PC-3 (cell line): ENCODE data around the gene MMP7. TPM values are rescaled to one million over a fixed set of nuclear protein-coding genes. Genes with fewer than 3 reads are reported as not detected.

Experiments
- ATAC-seq: fragments of 200-7000 bp; cut with Tn5 transposase; 2 replicates; pipeline ENCODE4 v1.9.1; 2020; ENCODE audit warnings: mild to moderate bottlenecking, moderate library complexity
- BruUV-seq: library from RNA; stranded (reverse); fragments of 400-500 nt; replicated peaks from 2 replicates; lab custom pipeline; 2021; lab: Mats Ljungman, UMichigan
- CTCF ChIA-PET: fragments of 300-600 bp; sonication (Branson Sonifier 250); formaldehyde crosslinking; loops from one replicate; lab custom pipeline; 2022; ENCODE audit warnings: antibody characterized with exemption; lab: Charles Lee
- POLR2A ChIA-PET: fragments of 300-600 bp; sonication (Branson Sonifier 250); formaldehyde crosslinking; loops from one replicate; lab custom pipeline; 2022; ENCODE audit warnings: antibody characterized with exemption; ENCODE audit not compliant: unreplicated experiment; lab: Charles Lee
- DNase-seq: peaks from one replicate; pipeline ENCODE4 v3.0.0-alpha.2; 2015
- H2AFZ ChIP-seq: fragments of 300-600 bp; sonication (generic); 2 replicates; pipeline ENCODE4 v1.6.0; 2016; ENCODE audit warnings: antibody characterized with exemption, low read length
- H3F3A ChIP-seq: fragments of 300-600 bp; sonication (generic); one replicate; pipeline ENCODE4 v1.6.0; 2017; ENCODE audit warnings: antibody characterized with exemption, low read length, control low read depth, mild to moderate bottlenecking; ENCODE audit not compliant: unreplicated experiment
- H3K27ac ChIP-seq: fragments of 300-600 bp; sonication (generic); 2 replicates; pipeline ENCODE4 v1.5.1; 2016; ENCODE audit warnings: mild to moderate bottlenecking, low read length
- H3K27me3 ChIP-seq: fragments of 300-600 bp; sonication (generic); 2 replicates; pipeline ENCODE4 v1.6.1; 2016; ENCODE audit warnings: low read length, mixed read lengths
- H3K36me3 ChIP-seq: fragments of 300-600 bp; sonication (generic); 2 replicates; pipeline ENCODE4 v1.6.1; 2016; ENCODE audit warnings: low read depth, mixed run types, low read length, mixed read lengths
- H3K4me1 ChIP-seq: fragments of 300-600 bp; sonication (generic); 2 replicates; pipeline ENCODE4 v1.5.1; 2016; ENCODE audit warnings: low read length; ENCODE audit not compliant: insufficient read depth
- H3K4me2 ChIP-seq: fragments of 300-600 bp; sonication (generic); 2 replicates; pipeline ENCODE4 v1.6.0; 2016; ENCODE audit warnings: low read length
- H3K4me3 ChIP-seq: fragments of 300-600 bp; sonication (generic); 2 replicates; pipeline ENCODE4 v1.5.1; 2016; ENCODE audit warnings: mild to moderate bottlenecking, low read length, mixed read lengths
- H3K79me2 ChIP-seq: fragments of 300-600 bp; sonication (generic); 2 replicates; pipeline ENCODE4 v1.6.1; 2017; ENCODE audit warnings: low read length, mixed read lengths
- H3K9ac ChIP-seq: fragments of 300-600 bp; sonication (generic); 2 replicates; pipeline ENCODE4 v1.6.0; 2016; ENCODE audit warnings: mild to moderate bottlenecking, low read length
- H3K9me2 ChIP-seq: fragments of 300-600 bp; sonication (generic); replicated peaks from 2 replicates; pipeline ENCODE4 v1.6.1; 2016; ENCODE audit warnings: mixed run types, low read length, mixed read lengths
- H3K9me3 ChIP-seq: fragments of 300-600 bp; sonication (generic); 2 replicates; pipeline ENCODE4 v1.6.1; 2016; ENCODE audit warnings: low read length, mixed read lengths
- H4K20me1 ChIP-seq: fragments of 300-600 bp; sonication (generic); 2 replicates; pipeline ENCODE4 v1.6.1; 2016; ENCODE audit warnings: low read length, mixed read lengths
- CTCF ChIP-seq: fragments of 300-600 bp; sonication (generic); conservative IDR thresholded peaks from 2 replicates; pipeline ENCODE4 v1.5.1; 2017; ENCODE audit warnings: antibody characterized with exemption, low read depth, mild to moderate bottlenecking, low read length
- EZH2 ChIP-seq: fragments of 300-600 bp; sonication (generic); IDR thresholded peaks from one replicate; pipeline ENCODE4 v1.6.1; 2017; ENCODE audit warnings: antibody characterized with exemption, mild to moderate bottlenecking, low read length; ENCODE audit not compliant: unreplicated experiment
- EZH2phosphoT487 ChIP-seq: fragments of 300-600 bp; sonication (generic); IDR thresholded peaks from 2 replicates; pipeline ENCODE4 v1.6.1; 2018; ENCODE audit warnings: mild to moderate bottlenecking, antibody characterized with exemption, low read length, borderline replicate concordance
- intact Hi-C: fragments of 100-400 bp; cut with micrococcal nuclease; formaldehyde crosslinking; loops from 2 replicates; pipeline ENCODE4 v1.9.0; 2023
- total RNA-seq: library from RNA; depleted of rRNA; stranded (reverse); fragments of >200 nt; gene quantifications from 2 replicates; pipeline ENCODE4 v1.2.3, GENCODE V29; 2014

Gene MMP7
- total RNA-seq, 1 experiment from 2014 or later = 0.18 TPM

GRCh38 chr11:102482433-102482832 lies 48.1 kb downstream of the MMP7 start:
- Histone ChIP-seq H3K4me2 (no peak overlapping the region), H3K36me3 (no peaks in the 10 kb centered on the region), H3K9me2 (no peaks in the 10 kb centered on the region), H3K79me2 (no peaks in the 10 kb centered on the region), H4K20me1 (no peaks in the 10 kb centered on the region), H3K27me3 (no peaks in the 10 kb centered on the region), H3K9me3 (no peaks in the 10 kb centered on the region), H2AFZ (no peak overlapping the region), H3K4me3 (no peak overlapping the region), H3K4me1 (peaks cover 12% of the 10 kb centered on the region), H3K9ac (no peak overlapping the region), H3K27ac (no peak overlapping the region), H3F3A (no peaks in the 10 kb centered on the region)
- intact Hi-C loops = no loop called here
- peak; percentile 31; the same call in 1 of the 2 replicates for ATAC-seq
- no TSS peak for BruUV-seq
- no peak for DNase-seq
- CTCF ChIA-PET = no interaction called here
- TF ChIP-seq EZH2phosphoT487 (no peak), CTCF (no peak), EZH2 (no peak)
- POLR2A ChIA-PET = no interaction called here

GRCh38 chr11:102479733-102480132 lies 50.8 kb downstream of the MMP7 start:
- ChIA-PET CTCF (no interaction called here), POLR2A (no interaction called here)
- no peak overlapping the region for H2AFZ ChIP-seq

More at GRCh38 chr11:102479733-102480132, 50.8 kb downstream of the MMP7 start:
- ATAC-seq = no peak
- DNase-seq = no peak
- Histone ChIP-seq H3K27ac (no peak overlapping the region), H3K4me3 (no peak overlapping the region), H3K9me3 (no peaks in the 10 kb centered on the region), H3K4me2 (no peak overlapping the region), H3K79me2 (no peaks in the 10 kb centered on the region), H3F3A (no peaks in the 10 kb centered on the region), H4K20me1 (no peaks in the 10 kb centered on the region), H3K4me1 (peaks cover 28% of the 10 kb centered on the region), H3K9me2 (no peaks in the 10 kb centered on the region), H3K36me3 (no peaks in the 10 kb centered on the region), H3K9ac (no peak overlapping the region), H3K27me3 (no peaks in the 10 kb centered on the region)
- intact Hi-C loops = no loop called here
- no TSS peak for BruUV-seq
- TF ChIP-seq CTCF (no peak), EZH2 (no peak), EZH2phosphoT487 (no peak)
